ENCODE measurements around the gene MTSS2. TPM values are rescaled to one million over a fixed set of nuclear protein-coding genes. Genes with fewer than 3 reads are reported as not detected.
A peak's percentile ranks its signal among the peaks of the same experiment; 100 is the strongest.

MTSS2 gene
- total and polyA plus RNA-seq, 2 experiments from 2014 or later, result 1.6 to 19.6 TPM

GRCh38 chr16:70698901-70699300 is 13.0 kb upstream of the MTSS2 start:
- no peaks in the 10 kb centered on the region for H3K79me2 ChIP-seq (replicated peaks; ENCODE audit: insufficient read depth)
- TF ChIP-seq CREB1 (CRISPR knock-in tag; IDR thresholded peaks at IDR 0.05; ENCODE audit: low read depth), result no peak
- no peak for TF ChIP-seq CTCF (conservative IDR thresholded peaks at IDR 0.05; ENCODE audit: low read depth in 2 of 2)
- no peak for TF ChIP-seq JUNB (IDR thresholded peaks at IDR 0.05; ENCODE audit: unreplicated experiment)
- TF ChIP-seq NANOG (IDR thresholded peaks at IDR 0.05; ENCODE audit: borderline replicate concordance), result no peak
- H3K27me3 ChIP-seq (ENCODE audit: insufficient read depth), result no peaks in the 10 kb centered on the region
- Mint-ChIP-seq H3K9me3 (no peaks in the 10 kb centered on the region), H3K27ac (no peak overlapping the region), H3K36me3 (ENCODE audit: low read depth) (no peaks in the 10 kb centered on the region; the same call in 2 of the 3 replicates), H3K27me3 (ENCODE audit: insufficient read depth, low read depth, poor library complexity) (peaks cover 24% of the 10 kb centered on the region), H3K4me1 (peaks cover 43% of the 10 kb centered on the region), H3K4me3 (no peak overlapping the region)
- H3K27ac ChIP-seq (ENCODE audit: low read depth), result no peak overlapping the region
- no peaks in the 10 kb centered on the region for H3K9me2 ChIP-seq (ENCODE audit: insufficient read depth)
- H3K36me3 ChIP-seq (ENCODE audit: insufficient read depth), result no peaks in the 10 kb centered on the region
- H4K20me1 ChIP-seq (replicated peaks; ENCODE audit: insufficient read depth), result no peaks in the 10 kb centered on the region
- no peak for ATAC-seq
- H3K4me1 ChIP-seq (ENCODE audit: insufficient read depth), result peaks cover 26% of the 10 kb centered on the region
- no peak overlapping the region for H3K4me2 ChIP-seq
- no peaks in the 10 kb centered on the region for H3F3A ChIP-seq (replicated peaks; ENCODE audit: low read depth)
- H2AFZ ChIP-seq, result no peak overlapping the region
- H3K4me3 ChIP-seq, result no peak overlapping the region
- DNase-seq (ENCODE audit: low spot score), result no peak

- peaks cover 24% of the 10 kb centered on the region for H3K4me1 ChIP-seq (ENCODE audit: insufficient read depth)
- no peaks in the 10 kb centered on the region for H3K9me2 ChIP-seq (ENCODE audit: insufficient read depth)
- H4K20me1 ChIP-seq (replicated peaks; ENCODE audit: insufficient read depth), result no peaks in the 10 kb centered on the region
- Mint-ChIP-seq H3K4me1 (peaks cover 37% of the 10 kb centered on the region), H3K27me3 (ENCODE audit: insufficient read depth, low read depth, poor library complexity) (peaks cover 20% of the 10 kb centered on the region), H3K27ac (peak overlapping the region; percentile 67; the same call in 1 of the 2 replicates), H3K36me3 (ENCODE audit: low read depth) (peaks cover 2% of the 10 kb centered on the region; the same call in 1 of the 3 replicates), H3K9me3 (no peaks in the 10 kb centered on the region), H3K4me3 (no peak overlapping the region)
- no peak overlapping the region for H3K27ac ChIP-seq (ENCODE audit: low read depth)
- no peak for ATAC-seq
- H3F3A ChIP-seq (replicated peaks; ENCODE audit: low read depth), result 0 out of 2 replicates have a peak, but pooled peaks cover 3% of the 10 kb centered on the region
- no peaks in the 10 kb centered on the region for H3K79me2 ChIP-seq (replicated peaks; ENCODE audit: insufficient read depth)
- no peak overlapping the region for H3K4me3 ChIP-seq
- H3K27me3 ChIP-seq (ENCODE audit: insufficient read depth), result no peaks in the 10 kb centered on the region
- no peaks in the 10 kb centered on the region for H3K36me3 ChIP-seq (ENCODE audit: insufficient read depth)
- no peak overlapping the region for H2AFZ ChIP-seq
- DNase-seq (ENCODE audit: low spot score), result no peak
- H3K4me2 ChIP-seq, result no peak overlapping the region
- TF ChIP-seq JUNB (IDR thresholded peaks at IDR 0.05; ENCODE audit: unreplicated experiment), result no peak
- TF ChIP-seq ZNF331 (CRISPR knock-in tag; IDR thresholded peaks at IDR 0.05; ENCODE audit: low read depth), result no peak
- no peak for TF ChIP-seq STAT1 (IDR thresholded peaks at IDR 0.05; ENCODE audit: unreplicated experiment)
- TF ChIP-seq ZNF462 (CRISPR knock-in tag; IDR thresholded peaks at IDR 0.05), result no peak
- no peak for TF ChIP-seq EZH2 (IDR thresholded peaks at IDR 0.05; ENCODE audit: low read depth, unreplicated experiment)
- no peak for TF ChIP-seq ZNF114 (CRISPR knock-in tag; IDR thresholded peaks at IDR 0.05)
- no peak for TF ChIP-seq EZH2phosphoT487 (IDR thresholded peaks at IDR 0.05; ENCODE audit: unreplicated experiment)
- TF ChIP-seq ETS1 (IDR thresholded peaks at IDR 0.05), result no peak
- TF ChIP-seq POLR2AphosphoS5 (IDR thresholded peaks at IDR 0.05; ENCODE audit: low read depth), result no peak
- TF ChIP-seq CREB1 (CRISPR knock-in tag; IDR thresholded peaks at IDR 0.05; ENCODE audit: low read depth), result no peak
Measured at GRCh38 chr16:70697594-70698170, 11.8 kb upstream of the MTSS2 start.

Measured in GM23338 (cell line).